ENCODE data around the gene TCHHL1. TPM values are rescaled to one million over a fixed set of nuclear protein-coding genes. Genes with fewer than 3 reads are reported as not detected.

TCHHL1 gene
- total and polyA plus RNA-seq, 2 of the 8 experiments (the other 6 are each of a cell fraction or from before 2014, with no cell fraction given) = not detected

- Histone ChIP-seq H3K4me3 (ENCODE audit: extremely low read depth in 1 of 4, insufficient read depth in 2 of 4, low read depth in 3 of 4, low read length in 4 of 4) (peak overlapping the region in 3 of 4 experiments; percentile 2 to 44 (median 21); a peak in 4 of 8 replicates), H3K4me1 (replicated peaks in 1 of 4; ENCODE audit: control insufficient read depth in 3 of 4, insufficient read depth in 4 of 4, low read length in 3 of 4) (peaks cover 14 to 17% (median 16%) of the 10 kb centered on the region in 4 experiments; a peak in 6 of 7 replicates)
- TF ChIP-seq ASH2L (IDR thresholded peaks at IDR 0.05; ENCODE audit: low read length) (peak; percentile 21), SIX5 (IDR thresholded peaks at IDR 0.05; ENCODE audit: low read depth, low read length) (no peak)
Observed at GRCh38 chr1:152048416-152049009, 40.4 kb downstream of the TCHHL1 start.

More at GRCh38 chr1:152048416-152049009, 40.4 kb downstream of the TCHHL1 start:
- Histone ChIP-seq H3K4ac (replicated peaks; ENCODE audit: insufficient read length, low read depth, low read length) (peak overlapping the region; percentile 74), H4K91ac (replicated peaks; ENCODE audit: insufficient read length, low read length) (peak overlapping the region; percentile 48), H3K79me1 (ENCODE audit: low read depth, low read length) (no peaks in the 10 kb centered on the region), H4K20me1 (replicated peaks in 1 of 2; ENCODE audit: control insufficient read depth in 1 of 2, insufficient read depth in 2 of 2, low read length in 2 of 2) (no peaks in the 10 kb centered on the region), H3K27me3 (replicated peaks in 1 of 4; ENCODE audit: control insufficient read depth in 3 of 4, extremely low read depth in 1 of 4, insufficient read depth in 3 of 4, low read length in 3 of 4) (no peaks in the 10 kb centered on the region; a peak in 1 of 7 replicates), H3K79me2 (ENCODE audit: control insufficient read depth in 1 of 2, insufficient read depth in 2 of 2, low read length in 2 of 2) (no peaks in the 10 kb centered on the region), H3K23me2 (ENCODE audit: low read depth, low read length) (no peaks in the 10 kb centered on the region; the same call in 1 of the 2 replicates), H2BK5ac (ENCODE audit: low read depth, low read length) (peak overlapping the region; percentile 68; the same call in 1 of the 2 replicates), H3K27ac (ENCODE audit: low read depth, low read length) (no peak overlapping the region), H3K18ac (ENCODE audit: extremely low read depth, low read length) (peak overlapping the region; percentile 68), H3K23ac (ENCODE audit: insufficient read length) (no peak overlapping the region), H2AFZ (ENCODE audit: low read length) (peak overlapping the region; percentile 66; the same call in 1 of the 2 replicates), H4K5ac (ENCODE audit: insufficient read length, low read depth, low read length) (no peak overlapping the region), H3K36me3 (ENCODE audit: control insufficient read depth in 2 of 4, insufficient read depth in 4 of 4, low read length in 3 of 4) (no peaks in the 10 kb centered on the region), H2BK15ac (ENCODE audit: low read length) (peak overlapping the region; percentile 76; the same call in 1 of the 2 replicates), H2BK120ac (replicated peaks; ENCODE audit: low read depth, low read length) (no peak overlapping the region), H3K14ac (ENCODE audit: insufficient read length) (no peak overlapping the region), H4K8ac (ENCODE audit: extremely low read depth, insufficient read depth, low read length) (peak overlapping the region; percentile 54; the same call in 1 of the 2 replicates), H3K9me3 (ENCODE audit: insufficient read depth in 2 of 2, low read depth in 1 of 2, low read length in 1 of 2) (no peaks in the 10 kb centered on the region), H2BK12ac (ENCODE audit: low read depth, low read length) (peak overlapping the region; percentile 11; the same call in 1 of the 2 replicates), H3K9ac (replicated peaks in 1 of 4; ENCODE audit: extremely low read depth in 1 of 4, low read depth in 3 of 4, low read length in 3 of 4) (peak overlapping the region in 2 of 4 experiments; percentile 5 to 22; a peak in 2 of 7 replicates), H3K4me2 (ENCODE audit: insufficient read depth in 1 of 2, low read depth in 2 of 2, low read length in 2 of 2) (peak overlapping the region; percentile 61 to 70), H2BK20ac (ENCODE audit: low read length) (no peak overlapping the region), H2AK5ac (ENCODE audit: low read depth, low read length) (no peak overlapping the region), H3K56ac (replicated peaks; ENCODE audit: insufficient read length, low read depth, low read length) (no peak overlapping the region)
- ChIA-PET POLR2A (ENCODE audit: partially characterized antibody) (interaction anchor here (1.1 kb wide), 1 partner anchor 11 kb away, joined by 3 read pairs; the partner anchor contains the start of gene S100A11), CTCF (ENCODE audit: partially characterized antibody) (interaction anchor here (0.6 to 3.1 kb wide), 9 partner anchors 10 to 410 kb away, joined by 3 to 11 read pairs (median 5); no protein-coding TSS in a partner anchor)
- DNase-seq (ENCODE audit: low read depth in 1 of 2, low spot score in 2 of 2) (peak in 1 of 2 experiments; percentile 33), FAIRE-seq (no peak)
- 57% methylated on average over 6 of the region's 6 CpGs; no CpG with 5 or more reads in 1 of the 2 experiments for WGBS, 2 experiments (ENCODE audit: extremely low coverage in 1 of 2, insufficient coverage in 1 of 2, insufficient read length in 1 of 2, insufficient replicate concordance in 2 of 2, low coverage in 1 of 2, low lambda C conversion rate in 2 of 2, missing lambda C conversion rate in 1 of 2)
